Vagina (tissue), 2 donors: ENCODE data around the gene PPP6R2. TPM values are rescaled to one million over a fixed set of nuclear protein-coding genes. Genes with fewer than 3 reads are reported as not detected.
A peak's percentile ranks its signal among the peaks of the same experiment; 100 is the strongest.

Experiments
- DNase-seq, 2 donors: peaks; one replicate each; pipeline ENCODE4 v3.0.0-alpha.2; 2017; ENCODE audit errors: extremely low spot score in 2 of 2
- H3K27ac ChIP-seq: fragments of 200-600 bp; sonication (generic); one replicate; pipeline ENCODE4 v1.5.1; 2019
- H3K27me3 ChIP-seq: fragments of 200-600 bp; sonication (generic); one replicate; pipeline ENCODE4 v1.5.1; 2019
- H3K36me3 ChIP-seq, 2 donors: fragments of 200-600 bp; sonication (generic); one replicate each; pipeline ENCODE4 v1.5.1; 2017 to 2019
- H3K4me1 ChIP-seq: fragments of 200-600 bp; sonication (generic); one replicate; pipeline ENCODE4 v1.5.1; 2019
- H3K4me3 ChIP-seq, 2 donors: fragments of 200-600 bp; sonication (generic); 1 replicate in 1 of 2; 2 replicates in 1 of 2; pipeline ENCODE4 v1.5.1; 2016 to 2019
- H3K9me3 ChIP-seq: fragments of 200-600 bp; sonication (generic); one replicate; pipeline ENCODE4 v1.5.1; 2019
- CTCF ChIP-seq, 3 experiments: fragments of 450-650 bp in 2 of 3; fragments of 200-600 bp in 1 of 3; sonication (generic) in 1 of 3; IDR thresholded peaks; one replicate each; pipeline ENCODE4 v1.5.1; 2017 to 2019; ENCODE audit warnings: antibody characterized with exemption in 3 of 3, mild to moderate bottlenecking in 2 of 3, moderate library complexity in 2 of 3
- POLR2A ChIP-seq, 2 donors: fragments of 450-650 bp; IDR thresholded peaks; one replicate each; pipeline ENCODE4 v1.6.1; 2017; ENCODE audit warnings: antibody characterized with exemption in 2 of 2, mild to moderate bottlenecking in 2 of 2, moderate library complexity in 2 of 2
- POLR2AphosphoS5 ChIP-seq, 2 donors: sonication (generic); formaldehyde crosslinking; IDR thresholded peaks; one replicate each; pipeline ENCODE4 v1.9.0; 2017; ENCODE audit warnings: antibody characterized with exemption in 2 of 2, mild to moderate bottlenecking in 2 of 2, low read depth in 1 of 2; ENCODE audit not compliant: insufficient read depth in 1 of 2
- intact Hi-C: fragments of 100-400 bp; cut with DNase I; formaldehyde crosslinking; loops from one replicate; pipeline ENCODE4 v1.15.1; 2023
- total RNA-seq: library from RNA; depleted of rRNA; stranded (reverse); fragments of >200 nt; gene quantifications from one replicate; pipeline ENCODE4 v1.2.3, GENCODE V29; 2016

PPP6R2 gene
- total RNA-seq, 1 donor from 2014 or later: 49.1 TPM

GRCh38 chr22:50460938-50461337 is 117.8 kb downstream of the PPP6R2 start:
- Histone ChIP-seq H3K9me3 (no peaks in the 10 kb centered on the region), H3K27ac (no peak overlapping the region), H3K4me1 (no peaks in the 10 kb centered on the region), H3K4me3 (no peak overlapping the region), H3K36me3 (peaks cover 0 to 97% of the 10 kb centered on the region in 2 donors), H3K27me3 (no peaks in the 10 kb centered on the region)
- TF ChIP-seq POLR2AphosphoS5 (IDR thresholded peaks at IDR 0.05; ENCODE audit: insufficient read depth in 1 of 2, low read depth in 1 of 2): peak in 1 of 2 donors; percentile 41
- no peak for TF ChIP-seq POLR2A (IDR thresholded peaks at IDR 0.05)
- DNase-seq: no peak
- intact Hi-C loops: no loop called here

GRCh38 chr22:50461536-50461935 is 118.4 kb downstream of the PPP6R2 start:
- no peak overlapping the region for H3K27ac ChIP-seq
- H3K4me3 ChIP-seq: no peak overlapping the region
- intact Hi-C loops: no loop called here
- H3K27me3 ChIP-seq: no peaks in the 10 kb centered on the region
- H3K9me3 ChIP-seq: no peaks in the 10 kb centered on the region
- DNase-seq: no peak
- no peaks in the 10 kb centered on the region for H3K4me1 ChIP-seq
- H3K36me3 ChIP-seq: peaks cover 0 to 97% of the 10 kb centered on the region in 2 donors
- TF ChIP-seq CTCF (IDR thresholded peaks at IDR 0.05) (no peak), POLR2AphosphoS5 (IDR thresholded peaks at IDR 0.05; ENCODE audit: insufficient read depth in 1 of 2, low read depth in 1 of 2) (no peak), POLR2A (IDR thresholded peaks at IDR 0.05) (no peak)

GRCh38 chr22:50461979-50462540 is 118.9 kb downstream of the PPP6R2 start:
- no peaks in the 10 kb centered on the region for H3K9me3 ChIP-seq
- no peaks in the 10 kb centered on the region for H3K4me1 ChIP-seq
- peaks cover 0 to 97% of the 10 kb centered on the region in 2 donors for H3K36me3 ChIP-seq
- H3K4me3 ChIP-seq: no peak overlapping the region
- no peak for TF ChIP-seq CTCF (IDR thresholded peaks at IDR 0.05)
- no peak for TF ChIP-seq POLR2A (IDR thresholded peaks at IDR 0.05)
- no peak for TF ChIP-seq POLR2AphosphoS5 (IDR thresholded peaks at IDR 0.05; ENCODE audit: insufficient read depth in 1 of 2, low read depth in 1 of 2)
- no peak overlapping the region for H3K27ac ChIP-seq
- no peaks in the 10 kb centered on the region for H3K27me3 ChIP-seq
- intact Hi-C loops: no loop called here
- no peak for DNase-seq

GRCh38 chr22:50463188-50463900 is 120.2 kb downstream of the PPP6R2 start:
- peaks cover 0 to 97% of the 10 kb centered on the region in 2 donors for H3K36me3 ChIP-seq
- no peak for DNase-seq
- no peak overlapping the region for H3K27ac ChIP-seq
- peaks cover 6% of the 10 kb centered on the region for H3K4me1 ChIP-seq
- intact Hi-C loops: no loop called here
- H3K4me3 ChIP-seq: no peak overlapping the region
- no peak for TF ChIP-seq POLR2AphosphoS5 (IDR thresholded peaks at IDR 0.05; ENCODE audit: insufficient read depth in 1 of 2, low read depth in 1 of 2)
- H3K9me3 ChIP-seq: no peaks in the 10 kb centered on the region
- H3K27me3 ChIP-seq: no peaks in the 10 kb centered on the region

- TF ChIP-seq POLR2AphosphoS5 (IDR thresholded peaks at IDR 0.05; ENCODE audit: insufficient read depth in 1 of 2, low read depth in 1 of 2) (no peak), CTCF (IDR thresholded peaks at IDR 0.05) (no peak), POLR2A (IDR thresholded peaks at IDR 0.05) (no peak)
- intact Hi-C loops: no loop called here
- DNase-seq: no peak
- H3K4me3 ChIP-seq: no peak overlapping the region
- no peak overlapping the region for H3K27ac ChIP-seq
- peaks cover 0 to 86% of the 10 kb centered on the region in 2 donors for H3K36me3 ChIP-seq
- H3K9me3 ChIP-seq: no peaks in the 10 kb centered on the region
- H3K4me1 ChIP-seq: peaks cover 17% of the 10 kb centered on the region
- H3K27me3 ChIP-seq: no peaks in the 10 kb centered on the region
Observed at GRCh38 chr22:50464451-50464850, 121.3 kb downstream of the PPP6R2 start.
